Gastrocnemius medialis (tissue), 4 donors: ENCODE data around the gene SPAG6. TPM values are rescaled to one million over a fixed set of nuclear protein-coding genes. Genes with fewer than 3 reads are reported as not detected.

Source experiments
- ATAC-seq, 2 donors: fragments of 150-250 bp; one replicate each; pipeline ENCODE4 v1.9.1; 2016
- DNase-seq, 2 donors: peaks; one replicate each; pipeline ENCODE4 v3.0.0-alpha.2; 2019
- H3K27ac ChIP-seq, 4 donors: fragments of 200-600 bp; sonication (generic); 1 replicate in 1 of 4; 2 replicates in 3 of 4; pipeline ENCODE4 v1.5.1; 2016 to 2018; ENCODE audit warnings: mild to moderate bottlenecking in 2 of 4, moderate library complexity in 1 of 4
- H3K27me3 ChIP-seq, 3 donors: fragments of 200-600 bp; sonication (generic) in 2 of 3; 1 replicate in 1 of 3; 2 replicates in 2 of 3; pipeline versions ENCODE4 v1.5.1 to v1.6.0; 2016 to 2019; ENCODE audit warnings: mild to moderate bottlenecking in 1 of 3, moderate library complexity in 1 of 3
- H3K36me3 ChIP-seq, 2 donors: fragments of 200-600 bp; sonication (generic) in 1 of 2; one replicate each; pipeline ENCODE4 v1.5.1; 2017 to 2018
- H3K4me1 ChIP-seq, 2 donors: fragments of 200-600 bp; sonication (generic) in 1 of 2; one replicate each; pipeline ENCODE4 v1.5.1; 2016 to 2017; ENCODE audit warnings: mild to moderate bottlenecking in 2 of 2
- H3K4me3 ChIP-seq, 4 donors: fragments of 200-600 bp; sonication (generic) in 3 of 4; 1 replicate in 1 of 4; 2 replicates in 3 of 4; pipeline ENCODE4 v1.5.1; 2016 to 2019; ENCODE audit warnings: mild to moderate bottlenecking in 2 of 4
- H3K9me3 ChIP-seq, 3 donors: fragments of 200-600 bp; sonication (generic) in 2 of 3; 1 replicate in 1 of 3; 2 replicates in 2 of 3; pipeline ENCODE4 v1.5.1; 2016 to 2019
- CTCF ChIP-seq, 5 experiments: fragments of 450-650 bp in 3 of 5; fragments of 200-600 bp in 2 of 5; sonication (generic) in 2 of 5; IDR thresholded peaks in 4 of 5; conservative IDR thresholded peaks in 1 of 5; 1 replicate in 4 of 5; 2 replicates in 1 of 5; pipeline ENCODE4 v1.5.1; 2016 to 2019; ENCODE audit warnings: antibody characterized with exemption in 5 of 5, mild to moderate bottlenecking in 3 of 5, moderate library complexity in 3 of 5
- POLR2A ChIP-seq, 2 donors: fragments of 450-650 bp; IDR thresholded peaks; one replicate each; pipeline ENCODE4 v1.6.1; 2017; ENCODE audit warnings: antibody characterized with exemption in 2 of 2, mild to moderate bottlenecking in 2 of 2, moderate library complexity in 2 of 2
- in situ Hi-C, 4 donors: fragments of 200-750 bp; cut with MboI; loops; one replicate each; pipeline versions ENCODE4 v1.15.0 to v1.8.0; 2017; ENCODE audit warnings: low sequenced_read_pairs in 4 of 4
- intact Hi-C: fragments of 100-400 bp; cut with DNase I; formaldehyde crosslinking; loops from one replicate; pipeline ENCODE4 v1.15.1; 2023; ENCODE audit warnings: low total_unique reads
- total RNA-seq, 4 donors: library from RNA; depleted of rRNA; stranded (reverse); fragments of >200 nt; gene quantifications; one replicate each; pipeline versions ENCODE4 v1.1.0 to v1.2.3, GENCODE V29; 2016

Gene SPAG6
- total RNA-seq, 4 donors from 2014 or later, result 0.12 TPM; not detected in 3

- no peaks in the 10 kb centered on the region for H3K4me1 ChIP-seq
Observed at GRCh38 chr10:22366435-22366703, 21.1 kb downstream of the SPAG6 start.

GRCh38 chr10:22366771-22367170 lies 21.5 kb downstream of the SPAG6 start:
- Histone ChIP-seq H3K36me3 (no peaks in the 10 kb centered on the region), H3K4me3 (no peak overlapping the region), H3K9me3 (no peaks in the 10 kb centered on the region), H3K27me3 (no peaks in the 10 kb centered on the region), H3K27ac (no peak overlapping the region), H3K4me1 (no peaks in the 10 kb centered on the region)
- in situ Hi-C loops, result no loop called here
- intact Hi-C loops, result no loop called here
- TF ChIP-seq CTCF (IDR thresholded peaks at IDR 0.05 in 4 of 5, conservative IDR thresholded peaks at IDR 0.05 in 1 of 5), result no peak
- no peak for TF ChIP-seq POLR2A (IDR thresholded peaks at IDR 0.05)
- ATAC-seq (no peak), DNase-seq (no peak)

More at GRCh38 chr10:22366435-22366703, 21.1 kb downstream of the SPAG6 start:
- H3K4me3 ChIP-seq, result no peak overlapping the region
- H3K9me3 ChIP-seq, result no peaks in the 10 kb centered on the region
- in situ Hi-C loops, result no loop called here
- H3K27ac ChIP-seq, result no peak overlapping the region
- intact Hi-C loops, result no loop called here
- no peaks in the 10 kb centered on the region for H3K27me3 ChIP-seq
- TF ChIP-seq CTCF (IDR thresholded peaks at IDR 0.05 in 4 of 5, conservative IDR thresholded peaks at IDR 0.05 in 1 of 5) (no peak), POLR2A (IDR thresholded peaks at IDR 0.05) (no peak)
- ATAC-seq, result no peak
- H3K36me3 ChIP-seq, result no peaks in the 10 kb centered on the region
- DNase-seq, result no peak

DNA sequence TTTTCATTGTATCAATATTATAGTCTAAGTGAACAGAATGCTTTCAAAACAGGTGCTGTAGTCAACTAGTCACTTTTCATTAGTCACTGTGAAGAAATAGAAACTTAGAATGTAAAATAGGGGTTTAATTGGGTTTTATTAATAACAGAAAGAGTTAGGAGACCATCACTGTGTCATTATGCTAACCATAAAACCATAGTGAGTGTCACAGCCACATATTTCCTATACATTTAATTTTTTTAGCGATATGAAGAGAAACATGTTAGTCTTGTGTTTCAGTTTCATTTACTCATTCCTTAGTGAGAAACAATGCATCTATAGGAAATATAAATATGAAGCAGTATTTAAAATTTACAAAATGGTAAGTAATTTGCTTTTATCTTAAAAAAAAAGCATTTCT lies 22.2 kb downstream of the SPAG6 start:
- Histone ChIP-seq H3K9me3 (no peaks in the 10 kb centered on the region), H3K27ac (no peak overlapping the region), H3K4me1 (no peaks in the 10 kb centered on the region), H3K36me3 (no peaks in the 10 kb centered on the region), H3K27me3 (no peaks in the 10 kb centered on the region), H3K4me3 (no peak overlapping the region)
- ATAC-seq, result no peak
- intact Hi-C loops (no loop called here), in situ Hi-C loops (no loop called here)
- TF ChIP-seq POLR2A (IDR thresholded peaks at IDR 0.05) (no peak), CTCF (IDR thresholded peaks at IDR 0.05 in 4 of 5, conservative IDR thresholded peaks at IDR 0.05 in 1 of 5) (no peak)
- no peak for DNase-seq

- Histone ChIP-seq H3K4me1 (peaks cover 0 to 4% of the 10 kb centered on the region in 2 donors), H3K27me3 (no peaks in the 10 kb centered on the region), H3K36me3 (no peaks in the 10 kb centered on the region), H3K9me3 (no peaks in the 10 kb centered on the region), H3K27ac (no peak overlapping the region), H3K4me3 (no peak overlapping the region)
- TF ChIP-seq POLR2A (IDR thresholded peaks at IDR 0.05), result no peak
- no peak for TF ChIP-seq CTCF (IDR thresholded peaks at IDR 0.05 in 4 of 5, conservative IDR thresholded peaks at IDR 0.05 in 1 of 5)
- no peak for DNase-seq
- intact Hi-C loops, result no loop called here
- in situ Hi-C loops, result no loop called here
- no peak for ATAC-seq
Observed at GRCh38 chr10:22368402-22368801, 23.1 kb downstream of the SPAG6 start.

DNA sequence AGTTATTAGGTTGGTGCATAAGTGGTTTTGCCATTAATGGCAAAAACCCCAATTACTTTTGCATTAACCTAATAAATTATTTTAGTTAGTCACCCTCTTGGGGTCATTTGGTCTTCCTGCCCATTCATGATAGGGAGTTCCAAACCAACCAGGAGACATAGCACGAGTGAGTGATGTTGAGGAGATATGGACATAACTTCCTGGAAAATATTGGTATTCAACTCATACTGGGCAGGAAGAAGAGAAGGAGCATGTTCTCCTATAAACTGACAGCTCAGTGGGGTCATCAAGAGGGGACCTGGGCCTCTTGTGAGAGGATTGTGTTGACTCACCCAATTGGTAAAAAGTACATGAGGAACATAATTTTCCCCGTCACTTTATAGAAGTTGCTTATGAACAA lies 23.7 kb downstream of the SPAG6 start:
- H3K27ac ChIP-seq, result no peak overlapping the region
- in situ Hi-C loops, result no loop called here
- intact Hi-C loops, result no loop called here
- H3K36me3 ChIP-seq, result no peaks in the 10 kb centered on the region
- no peak for ATAC-seq
- H3K4me3 ChIP-seq, result no peak overlapping the region
- TF ChIP-seq CTCF (IDR thresholded peaks at IDR 0.05 in 4 of 5, conservative IDR thresholded peaks at IDR 0.05 in 1 of 5) (no peak), POLR2A (IDR thresholded peaks at IDR 0.05) (no peak)
- no peak for DNase-seq
- no peaks in the 10 kb centered on the region for H3K9me3 ChIP-seq
- peaks cover 0 to 4% of the 10 kb centered on the region in 2 donors for H3K4me1 ChIP-seq
- H3K27me3 ChIP-seq, result no peaks in the 10 kb centered on the region
